Endothelial cell of umbilical vein (primary cell): ENCODE results near the gene NDC80. TPM values are rescaled to one million over a fixed set of nuclear protein-coding genes. Genes with fewer than 3 reads are reported as not detected.

Experiments
- BruUV-seq: library from RNA; stranded (reverse); fragments of 400-500 nt; replicated peaks from 2 replicates; lab custom pipeline; 2021; lab: Mats Ljungman, UMichigan
- CTCF ChIA-PET: fragments of 300-600, 350-600 bp; sonication (Branson Sonifier 250); formaldehyde crosslinking; loops from one replicate; lab custom pipeline; 2021; ENCODE audit warnings: antibody characterized with exemption, inconsistent platforms; lab: Charles Lee
- POLR2A ChIA-PET: fragments of 300-600, 350-600 bp; sonication (Branson Sonifier 250); formaldehyde crosslinking; loops from one replicate; lab custom pipeline; 2021; ENCODE audit warnings: antibody characterized with exemption, inconsistent platforms; lab: Charles Lee
- DNase-seq: peaks from one replicate; pipeline ENCODE4 v3.0.0-alpha.2; 2011; ENCODE audit warnings: low read depth, low spot score
- FAIRE-seq: peaks from 2 replicates; lab custom pipeline; 2011; peaks lifted over from hg19 to GRCh38; lab: Jason Lieb, UNC
- H2AFZ ChIP-seq: 2 replicates; pipeline ENCODE4 v1.6.0; 2012; ENCODE audit warnings: low read depth, low read length, control low read depth, inconsistent platforms
- H3K27ac ChIP-seq: 2 replicates; pipeline ENCODE4 v1.5.1; 2011; ENCODE audit warnings: low read depth, mild to moderate bottlenecking, control low read depth, low read length, moderate library complexity; ENCODE audit not compliant: insufficient read depth
- H3K27me3 ChIP-seq, 2 experiments: 2 replicates each; pipeline versions ENCODE4 v1.6.0 to v1.6.1; 2011; ENCODE audit warnings: low read length in 2 of 2, mixed read lengths in 1 of 2; ENCODE audit not compliant: control insufficient read depth in 2 of 2, insufficient read depth in 2 of 2
- H3K36me3 ChIP-seq, 2 experiments: 2 replicates in 1 of 2; 3 replicates in 1 of 2; pipeline ENCODE4 v1.5.1; 2011; ENCODE audit warnings: low read length in 2 of 2, mild to moderate bottlenecking in 1 of 2, moderate library complexity in 1 of 2; ENCODE audit not compliant: control insufficient read depth in 2 of 2, insufficient read depth in 2 of 2; ENCODE audit errors: extremely low read depth in 1 of 2
- H3K4me1 ChIP-seq: 3 replicates; pipeline ENCODE4 v1.5.1; 2011; ENCODE audit warnings: mild to moderate bottlenecking, low read length; ENCODE audit not compliant: control insufficient read depth, insufficient read depth; ENCODE audit errors: extremely low read depth
- H3K4me2 ChIP-seq: 2 replicates; pipeline ENCODE4 v1.6.1; 2011; ENCODE audit warnings: low read length, control low read depth, mixed read lengths; ENCODE audit not compliant: insufficient read depth
- H3K4me3 ChIP-seq, 3 experiments: fragments of 200-600 bp in 1 of 3; sonication (generic), shearing (Covaris generic) in 1 of 3; replicated peaks in 1 of 3; 2 replicates each; pipeline ENCODE4 v1.5.1; 2011 to 2016; ENCODE audit warnings: control low read depth in 3 of 3, low read length in 3 of 3, mild to moderate bottlenecking in 2 of 3, inconsistent platforms in 1 of 3, low read depth in 1 of 3, moderate library complexity in 1 of 3; ENCODE audit not compliant: insufficient read depth in 1 of 3
- H3K79me2 ChIP-seq: 2 replicates; pipeline ENCODE4 v1.6.0; 2012; ENCODE audit warnings: low read length, inconsistent platforms; ENCODE audit not compliant: control insufficient read depth, insufficient read depth
- H3K9ac ChIP-seq: replicated peaks from 2 replicates; pipeline ENCODE3; 2011; ENCODE audit warnings: low read length, control low read depth; ENCODE audit not compliant: insufficient read depth; ENCODE audit errors: extremely low read depth
- H3K9me1 ChIP-seq: replicated peaks from 3 replicates; pipeline ENCODE4 v1.6.0; 2011; ENCODE audit warnings: mild to moderate bottlenecking, low read length; ENCODE audit not compliant: control insufficient read depth, insufficient read depth; ENCODE audit errors: extremely low read depth
- H3K9me3 ChIP-seq: replicated peaks from 2 replicates; pipeline ENCODE4 v1.5.1; 2012; ENCODE audit warnings: low read length, inconsistent platforms; ENCODE audit not compliant: control insufficient read depth, insufficient read depth
- H4K20me1 ChIP-seq: replicated peaks from 2 replicates; pipeline ENCODE3; 2011; ENCODE audit warnings: mild to moderate bottlenecking, low read length; ENCODE audit not compliant: control insufficient read depth, insufficient read depth; ENCODE audit errors: extremely low read depth
- CTCF ChIP-seq, 2 donors: IDR thresholded peaks; 1 replicate in 1 of 2; 2 replicates in 1 of 2; pipeline ENCODE4 v1.5.1; 2011; ENCODE audit warnings: low read length in 2 of 2, mild to moderate bottlenecking in 2 of 2, moderate library complexity in 2 of 2, control low read depth in 1 of 2, inconsistent platforms in 1 of 2, low read depth in 1 of 2; ENCODE audit not compliant: insufficient read depth in 1 of 2; ENCODE audit errors: extremely low read depth in 1 of 2
- FOS ChIP-seq: IDR thresholded peaks from 2 replicates; pipeline ENCODE4 v1.6.1; 2011; ENCODE audit warnings: mild to moderate bottlenecking, low read length, moderate library complexity, borderline replicate concordance; ENCODE audit not compliant: insufficient read depth
- dilution Hi-C: fragments of 300-500 bp; cut with MboI; formaldehyde crosslinking; loops from one replicate; pipeline ENCODE4 v1.15.0; 2019; ENCODE audit warnings: low sequenced_read_pairs; ENCODE audit not compliant: extremely low pct_ligation_motif_present
- intact Hi-C: fragments of 100-400 bp; cut with micrococcal nuclease; formaldehyde crosslinking; loops from one replicate; pipeline ENCODE4 v1.10.0; 2022
- polyA plus RNA-seq, 4 experiments: library from polyadenylated mRNA; depleted of rRNA in 3 of 4; stranded (reverse) in 3 of 4; unstranded in 1 of 4; fragments of >200 nt; gene quantifications; 2 replicates each; pipeline versions ENCODE4 v1.2.1 to v1.2.3, GENCODE V29; 2011 to 2012; ENCODE audit warnings: missing spikeins in 1 of 4
- total RNA-seq: library from RNA; stranded (reverse); gene quantifications from 2 replicates; pipeline ENCODE4 v1.2.3, GENCODE V29; 2021

Gene NDC80
- total and polyA plus RNA-seq, 2 donors (not counting 3 experiments of a cell fraction or from before 2014, with no cell fraction given) = 6.2 to 43.2 TPM

- H4K20me1 ChIP-seq = no peaks in the 10 kb centered on the region
- dilution Hi-C loops = no loop called here
These were observed 1.5 kb downstream of the NDC80 start for GRCh38 chr18:2572892-2573291.

More at GRCh38 chr18:2572892-2573291, 1.5 kb downstream of the NDC80 start:
- no peaks in the 10 kb centered on the region for H3K9me1 ChIP-seq
- peak overlapping the region; percentile 80 to 92 (median 89) for H3K4me3 ChIP-seq
- H3K9ac ChIP-seq = peak overlapping the region; percentile 91
- POLR2A ChIA-PET = no interaction called here
- peaks cover 65% of the 10 kb centered on the region for H3K79me2 ChIP-seq
- H3K27me3 ChIP-seq = no peaks in the 10 kb centered on the region
- no peak overlapping the region for H2AFZ ChIP-seq
- no peak overlapping the region for H3K27ac ChIP-seq
- no peak for FAIRE-seq
- H3K4me1 ChIP-seq = peaks cover 35% of the 10 kb centered on the region
- no TSS peak for BruUV-seq
- H3K36me3 ChIP-seq = peaks cover 0 to under 1% of the 10 kb centered on the region in 2 experiments
- no peak for DNase-seq
- peak overlapping the region; percentile 95 for H3K4me2 ChIP-seq
- no peak for TF ChIP-seq CTCF (IDR thresholded peaks at IDR 0.05; ENCODE audit: extremely low read depth in 1 of 2, insufficient read depth in 1 of 2, low read depth in 1 of 2, low read length in 2 of 2)
- no peak for TF ChIP-seq FOS
- CTCF ChIA-PET = interaction anchor here (0.8 to 1.4 kb wide), 5 partner anchors 15 to 673 kb away, joined by 3 to 5 read pairs (median 4); no protein-coding TSS in a partner anchor
- H3K9me3 ChIP-seq = no peaks in the 10 kb centered on the region
- intact Hi-C loops = loop anchor here (5.0 kb wide), 1 partner anchor 874 kb away; no protein-coding TSS in a partner anchor
